Activated CD8-positive, alpha-beta memory T cell treated with anti-CD3 and anti-CD28 coated beads, Interleukin-2, amount 50 U/mL, for 24 hours (primary cell): ENCODE measurements around the gene TADA2A.

Source experiments
- DNase-seq: peaks from one replicate; pipeline ENCODE4 v3.0.0-alpha.2; 2020; ENCODE audit errors: extremely low read depth

The TADA2A gene

GRCh38 chr17:37521821-37522220 lies 115.1 kb downstream of the TADA2A start:
- no peak for DNase-seq

DNA sequence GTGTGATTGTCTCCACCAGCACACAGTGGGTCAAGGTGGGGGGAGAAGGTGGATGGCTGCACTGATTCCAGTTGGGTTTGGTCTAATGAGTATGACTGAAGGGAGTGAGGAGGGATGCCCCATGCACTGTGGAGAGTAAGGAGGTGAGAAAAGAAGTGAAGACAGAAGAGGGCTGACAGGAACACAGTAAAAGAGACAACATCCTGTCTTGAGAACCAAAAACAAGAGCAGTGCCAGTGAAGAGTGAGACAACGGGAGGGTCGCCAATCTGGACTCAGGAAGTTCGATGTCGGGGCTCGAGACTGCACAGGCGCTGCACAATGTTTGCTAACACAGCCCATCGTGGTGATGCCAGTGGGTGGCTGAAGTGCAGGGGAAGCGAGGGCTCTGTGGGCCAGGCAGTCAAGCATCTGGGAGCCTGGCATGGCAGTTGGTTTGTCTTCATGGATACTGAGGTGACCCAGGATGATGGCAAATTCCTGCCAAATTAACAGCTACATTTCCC lies 117.1 kb downstream of the TADA2A start:
- DNase-seq = no peak

DNA sequence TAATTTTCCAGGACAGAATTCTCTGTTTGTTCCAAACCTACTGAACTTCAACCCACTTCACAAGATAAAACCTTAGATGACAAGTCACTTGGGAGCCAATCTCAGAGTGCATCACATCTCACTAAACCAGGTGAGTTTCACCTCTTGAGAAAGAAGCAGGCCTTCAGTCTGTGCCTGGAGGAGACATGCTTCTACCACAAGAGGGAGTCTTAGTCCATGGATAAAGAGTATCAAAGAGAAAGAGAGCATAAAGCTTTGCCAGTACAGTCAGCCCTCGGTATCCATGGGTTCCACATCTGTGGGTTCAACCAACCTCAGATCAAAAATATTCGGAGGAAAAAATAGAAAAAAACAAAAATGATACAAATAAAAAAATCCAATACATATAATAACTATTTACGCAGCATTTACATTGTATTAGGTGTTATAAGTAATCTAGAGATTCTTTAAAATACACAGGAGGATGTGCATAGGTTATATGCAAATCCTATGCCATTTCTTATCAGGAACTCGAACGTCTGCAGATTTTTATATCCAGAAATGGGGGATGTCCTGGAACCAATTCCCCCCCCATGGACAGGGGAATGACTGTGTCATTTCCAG lies 120.7 kb downstream of the TADA2A start:
- no peak for DNase-seq
